ENCODE measurements around the gene NREP. TPM values are rescaled to one million over a fixed set of nuclear protein-coding genes. Genes with fewer than 3 reads are reported as not detected.
"Not testable (repeated sequence)": the region's sequence is repeated elsewhere in the genome, so short reads cannot be mapped to it uniquely, and the experiment has no call there.

NREP gene
- total RNA-seq, 1 donor from 2014 or later: 179 TPM

DNA sequence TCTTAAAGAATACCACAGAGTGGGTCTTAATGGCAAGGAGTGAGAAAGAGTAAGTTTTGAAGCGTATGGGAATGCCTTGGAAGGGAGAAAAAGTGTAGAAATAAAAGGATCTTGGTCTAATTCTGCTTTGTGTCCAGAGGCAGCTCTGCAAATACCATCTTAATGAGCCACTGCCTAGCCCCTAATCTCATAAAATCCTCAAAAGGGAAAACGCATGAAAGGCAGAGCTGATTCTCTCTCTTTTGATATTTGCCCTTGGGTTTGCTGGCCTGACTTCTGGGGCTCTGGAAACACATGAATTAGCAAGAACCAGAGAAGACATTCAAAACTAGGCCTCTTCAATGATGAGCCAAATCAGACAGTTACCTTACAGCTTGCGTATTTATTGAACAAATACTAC, 28.1 kb downstream of the NREP start:
- no peak overlapping the region for H3K27ac ChIP-seq (ENCODE audit: low read depth, low read length)
- H3K4me1 ChIP-seq (ENCODE audit: control insufficient read depth in 3 of 3, insufficient read depth in 3 of 3, low read length in 3 of 3): peaks cover under 1 to 6% (median 4%) of the 10 kb centered on the region in 3 donors
- no peak overlapping the region for H3K9ac ChIP-seq (ENCODE audit: low read depth in 1 of 3, low read length in 3 of 3)
- H3K36me3 ChIP-seq (ENCODE audit: control insufficient read depth in 3 of 3, insufficient read depth in 3 of 3, low read length in 3 of 3): peaks cover 8 to 38% (median 11%) of the 10 kb centered on the region in 3 donors
- no peaks in the 10 kb centered on the region for H3K27me3 ChIP-seq (ENCODE audit: control insufficient read depth in 3 of 3, insufficient read depth in 3 of 3, low read length in 3 of 3)
- H3K4me3 ChIP-seq (ENCODE audit: low read length in 3 of 3): no peak overlapping the region
- H3K9me3 ChIP-seq (ENCODE audit: control insufficient read depth in 3 of 3, low read length in 3 of 3): no peaks in the 10 kb centered on the region

DNA sequence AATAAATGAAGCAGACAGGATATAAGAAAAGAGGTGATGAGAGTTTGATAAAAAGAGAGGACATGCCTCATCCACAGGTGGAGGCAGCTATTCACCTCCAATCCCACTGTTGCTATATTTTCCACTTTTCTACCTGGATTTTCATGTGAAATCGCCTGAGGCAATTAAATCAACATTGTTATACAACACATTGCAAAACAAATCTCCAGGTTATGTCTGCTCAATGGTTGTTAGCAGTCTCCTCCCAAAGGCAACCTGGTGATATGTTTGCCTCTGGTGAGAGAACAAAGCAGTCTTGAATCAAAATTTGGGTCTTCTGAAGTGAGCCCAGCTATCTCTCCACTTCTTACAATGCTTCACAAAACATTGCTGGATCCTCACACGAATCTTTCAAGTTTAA, 30.0 kb downstream of the NREP start:
- H3K27ac ChIP-seq (ENCODE audit: low read depth, low read length): no peak overlapping the region
- H3K9me3 ChIP-seq (ENCODE audit: control insufficient read depth in 3 of 3, low read length in 3 of 3): no peaks in the 10 kb centered on the region
- peaks cover 8 to 30% (median 9%) of the 10 kb centered on the region in 3 donors for H3K36me3 ChIP-seq (ENCODE audit: control insufficient read depth in 3 of 3, insufficient read depth in 3 of 3, low read length in 3 of 3)

DNA sequence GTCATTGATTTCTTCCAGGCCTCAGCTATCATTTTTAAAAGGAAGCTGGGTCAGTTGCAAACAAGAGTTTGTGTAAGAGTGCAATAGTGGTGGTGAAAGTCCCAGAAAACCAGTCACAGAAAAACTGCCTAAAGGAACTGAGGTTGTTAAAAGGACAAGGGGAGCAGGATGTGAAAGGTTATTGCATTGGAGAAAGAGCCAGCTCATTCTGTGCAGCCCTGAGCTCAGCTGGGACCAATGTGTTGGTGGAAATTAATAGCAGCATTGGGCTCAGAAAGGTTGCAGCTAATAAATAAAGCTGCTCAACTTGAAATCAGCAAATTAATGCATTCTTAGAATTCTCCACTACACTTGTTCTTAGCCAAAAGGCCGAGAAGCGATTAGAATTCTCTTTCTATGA, 34.9 kb downstream of the NREP start:
- no peak overlapping the region for H3K4me3 ChIP-seq (ENCODE audit: low read length in 3 of 3)
- no peak overlapping the region for H3K27ac ChIP-seq (ENCODE audit: low read depth, low read length)
- H3K36me3 ChIP-seq (ENCODE audit: control insufficient read depth in 3 of 3, insufficient read depth in 3 of 3, low read length in 3 of 3): peaks cover 0 to 8% (median 5%) of the 10 kb centered on the region in 3 donors
- no peaks in the 10 kb centered on the region for H3K27me3 ChIP-seq (ENCODE audit: control insufficient read depth in 3 of 3, insufficient read depth in 3 of 3, low read length in 3 of 3)
- H3K9me3 ChIP-seq (ENCODE audit: control insufficient read depth in 3 of 3, low read length in 3 of 3): no peaks in the 10 kb centered on the region
- H3K4me1 ChIP-seq (ENCODE audit: control insufficient read depth in 3 of 3, insufficient read depth in 3 of 3, low read length in 3 of 3): no peaks in the 10 kb centered on the region
- no peak overlapping the region for H3K9ac ChIP-seq (ENCODE audit: low read depth in 1 of 3, low read length in 3 of 3)

More for the DNA sequence above, 30.0 kb downstream of the NREP start:
- Histone ChIP-seq H3K4me1 (ENCODE audit: control insufficient read depth in 3 of 3, insufficient read depth in 3 of 3, low read length in 3 of 3) (peaks cover 0 to 4% (median 3%) of the 10 kb centered on the region in 3 donors), H3K4me3 (ENCODE audit: low read length in 3 of 3) (no peak overlapping the region), H3K9ac (ENCODE audit: low read depth in 1 of 3, low read length in 3 of 3) (no peak overlapping the region), H3K27me3 (ENCODE audit: control insufficient read depth in 3 of 3, insufficient read depth in 3 of 3, low read length in 3 of 3) (no peaks in the 10 kb centered on the region)

DNA sequence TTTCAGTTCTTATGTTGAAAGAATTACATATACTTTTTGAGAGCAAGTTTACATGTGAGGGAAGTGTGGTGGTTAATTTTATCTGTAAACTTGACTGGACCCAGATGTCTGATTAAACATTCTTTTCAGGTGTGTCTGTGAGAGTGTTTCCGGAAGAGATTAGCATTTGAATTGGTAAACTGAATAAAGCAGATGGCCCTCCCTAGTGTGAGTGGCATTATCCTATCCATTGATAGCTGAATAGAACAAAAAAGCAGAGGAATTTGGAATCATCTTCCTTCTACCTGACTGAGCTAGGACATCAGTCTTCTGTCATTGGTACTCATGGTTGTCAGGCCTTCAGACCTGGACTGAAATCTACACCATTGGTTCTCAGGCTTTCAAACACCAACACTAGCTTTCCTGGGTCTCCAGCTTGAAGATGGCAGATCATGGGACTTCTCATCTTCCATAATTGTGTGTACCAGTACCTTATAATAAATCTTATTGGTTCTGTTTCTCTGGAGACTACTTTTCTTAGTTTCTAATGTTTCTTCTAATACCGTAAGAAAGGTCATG, 36.6 kb downstream of the NREP start:
- Histone ChIP-seq H3K4me3 (ENCODE audit: low read length in 3 of 3) (no peak overlapping the region), H3K9me3 (ENCODE audit: control insufficient read depth in 3 of 3, low read length in 3 of 3) (no peaks in the 10 kb centered on the region), H3K27ac (ENCODE audit: low read depth, low read length) (no peak overlapping the region)

DNA sequence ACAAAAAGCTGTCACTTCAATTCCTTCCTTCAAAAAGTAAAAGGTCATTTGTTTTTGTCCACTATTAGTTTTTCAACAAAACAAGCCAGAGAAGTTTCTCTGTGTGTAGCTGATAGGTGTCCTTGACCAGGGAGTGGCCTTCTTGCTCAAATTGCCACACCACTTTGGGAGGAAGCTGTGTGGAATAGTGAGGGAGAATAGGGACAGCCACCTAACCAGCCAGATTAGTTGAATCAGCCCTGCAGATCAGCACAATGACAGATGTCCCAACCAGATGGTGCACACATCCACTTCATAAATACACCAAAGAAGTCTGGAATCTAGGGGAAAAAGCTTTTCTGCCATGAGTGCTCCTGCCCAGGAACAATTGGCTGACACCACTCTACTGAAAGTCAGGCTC, 37.2 kb downstream of the NREP start:
- Histone ChIP-seq H3K27me3 (ENCODE audit: control insufficient read depth in 3 of 3, insufficient read depth in 3 of 3, low read length in 3 of 3) (no peaks in the 10 kb centered on the region), H3K4me3 (ENCODE audit: low read length in 3 of 3) (no peak overlapping the region), H3K9ac (ENCODE audit: low read depth in 1 of 3, low read length in 3 of 3) (no peak overlapping the region), H3K4me1 (ENCODE audit: control insufficient read depth in 3 of 3, insufficient read depth in 3 of 3, low read length in 3 of 3) (no peaks in the 10 kb centered on the region), H3K27ac (ENCODE audit: low read depth, low read length) (no peak overlapping the region), H3K9me3 (ENCODE audit: control insufficient read depth in 3 of 3, low read length in 3 of 3) (no peaks in the 10 kb centered on the region), H3K36me3 (ENCODE audit: control insufficient read depth in 3 of 3, insufficient read depth in 3 of 3, low read length in 3 of 3) (no peaks in the 10 kb centered on the region)

More for the DNA sequence above, 36.6 kb downstream of the NREP start:
- no peaks in the 10 kb centered on the region for H3K36me3 ChIP-seq (ENCODE audit: control insufficient read depth in 3 of 3, insufficient read depth in 3 of 3, low read length in 3 of 3)
- no peak overlapping the region for H3K9ac ChIP-seq (ENCODE audit: low read depth in 1 of 3, low read length in 3 of 3)
- no peaks in the 10 kb centered on the region for H3K27me3 ChIP-seq (ENCODE audit: control insufficient read depth in 3 of 3, insufficient read depth in 3 of 3, low read length in 3 of 3)
- H3K4me1 ChIP-seq (ENCODE audit: control insufficient read depth in 3 of 3, insufficient read depth in 3 of 3, low read length in 3 of 3): no peaks in the 10 kb centered on the region

DNA sequence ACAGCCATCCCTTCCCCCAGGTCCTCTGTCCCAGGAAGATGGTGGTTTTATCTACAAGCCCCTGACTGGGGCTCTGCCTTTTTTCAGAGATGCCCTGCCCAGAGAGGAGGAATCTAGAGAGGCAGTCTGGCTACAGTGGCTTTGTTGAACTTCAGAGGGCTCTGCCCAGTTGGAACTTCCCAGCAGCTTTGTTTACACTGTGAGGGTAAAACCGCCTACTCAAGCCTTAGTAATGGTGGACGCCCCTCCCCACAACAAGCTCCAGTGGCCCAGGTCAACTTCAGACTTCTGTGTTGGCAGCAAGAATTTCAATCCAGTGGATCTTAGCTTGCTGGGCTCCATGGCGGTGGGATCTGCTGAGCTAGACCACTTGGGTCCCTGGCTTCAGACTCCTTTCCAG, 40.2 kb downstream of the NREP start:
- not testable (repeated sequence) for H3K4me3 ChIP-seq (ENCODE audit: low read length in 3 of 3); H3K27me3 ChIP-seq (ENCODE audit: control insufficient read depth in 3 of 3, insufficient read depth in 3 of 3, low read length in 3 of 3); H3K27ac ChIP-seq (ENCODE audit: low read depth, low read length); H3K4me1 ChIP-seq (ENCODE audit: control insufficient read depth in 3 of 3, insufficient read depth in 3 of 3, low read length in 3 of 3); H3K36me3 ChIP-seq (ENCODE audit: control insufficient read depth in 3 of 3, insufficient read depth in 3 of 3, low read length in 3 of 3); H3K9me3 ChIP-seq (ENCODE audit: control insufficient read depth in 3 of 3, low read length in 3 of 3); H3K9ac ChIP-seq (ENCODE audit: low read depth in 1 of 3, low read length in 3 of 3)

DNA sequence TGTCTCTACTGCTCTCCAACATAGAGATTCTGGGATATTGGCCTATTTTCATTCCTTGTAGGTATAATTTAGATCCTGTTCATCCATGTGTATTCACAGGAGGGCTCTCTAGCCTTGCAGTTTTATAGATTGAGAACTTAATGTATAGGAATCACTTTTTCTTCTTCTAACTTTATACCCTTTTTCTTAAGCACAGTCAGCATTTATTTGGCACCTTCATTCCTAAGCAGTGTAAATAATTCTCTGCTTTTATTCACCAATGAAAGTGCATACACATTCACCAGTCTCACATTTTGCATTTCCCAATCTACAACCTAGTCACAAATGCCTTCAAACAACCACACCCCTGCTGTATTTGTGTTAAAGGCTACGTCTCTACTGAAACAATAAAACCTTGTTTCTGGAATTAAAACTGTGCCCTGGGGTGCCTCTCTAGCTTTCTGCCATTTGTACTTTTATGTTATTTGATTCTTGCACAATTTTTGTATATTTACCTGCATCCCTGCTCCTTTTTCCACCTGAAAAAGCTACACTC, 49.3 kb downstream of the NREP start:
- Histone ChIP-seq H3K36me3 (ENCODE audit: control insufficient read depth in 3 of 3, insufficient read depth in 3 of 3, low read length in 3 of 3) (no peaks in the 10 kb centered on the region), H3K4me1 (ENCODE audit: control insufficient read depth in 3 of 3, insufficient read depth in 3 of 3, low read length in 3 of 3) (no peaks in the 10 kb centered on the region), H3K4me3 (ENCODE audit: low read length in 3 of 3) (no peak overlapping the region)

DNA sequence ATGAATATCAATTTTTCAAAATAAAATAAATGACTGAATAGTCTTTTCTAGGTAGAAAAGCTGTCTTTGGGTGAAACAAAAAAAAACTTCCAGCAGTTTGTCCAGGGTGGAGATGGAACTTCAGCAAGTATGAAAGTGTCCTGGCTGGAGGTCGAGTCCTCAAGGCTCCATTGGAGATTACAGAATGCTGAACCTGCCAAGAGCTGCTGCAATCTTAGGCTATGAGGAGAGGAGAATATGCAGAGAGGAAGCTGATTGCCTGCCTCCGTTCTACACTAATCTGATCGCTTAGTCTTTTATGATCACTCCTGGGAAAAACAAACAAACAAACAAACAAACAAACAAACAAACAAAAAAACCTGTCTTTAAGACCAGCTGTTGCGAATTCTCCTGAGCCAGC, 50.6 kb downstream of the NREP start:
- no peaks in the 10 kb centered on the region for H3K4me1 ChIP-seq (ENCODE audit: control insufficient read depth in 3 of 3, insufficient read depth in 3 of 3, low read length in 3 of 3)
- H3K27ac ChIP-seq (ENCODE audit: low read depth, low read length): no peak overlapping the region
- H3K27me3 ChIP-seq (ENCODE audit: control insufficient read depth in 3 of 3, insufficient read depth in 3 of 3, low read length in 3 of 3): no peaks in the 10 kb centered on the region
- H3K4me3 ChIP-seq (ENCODE audit: low read length in 3 of 3): no peak overlapping the region
- no peaks in the 10 kb centered on the region for H3K36me3 ChIP-seq (ENCODE audit: control insufficient read depth in 3 of 3, insufficient read depth in 3 of 3, low read length in 3 of 3)
- no peak overlapping the region for H3K9ac ChIP-seq (ENCODE audit: low read depth in 1 of 3, low read length in 3 of 3)
- no peaks in the 10 kb centered on the region for H3K9me3 ChIP-seq (ENCODE audit: control insufficient read depth in 3 of 3, low read length in 3 of 3)

More for the DNA sequence above, 49.3 kb downstream of the NREP start:
- no peaks in the 10 kb centered on the region for H3K27me3 ChIP-seq (ENCODE audit: control insufficient read depth in 3 of 3, insufficient read depth in 3 of 3, low read length in 3 of 3)
- H3K9ac ChIP-seq (ENCODE audit: low read depth in 1 of 3, low read length in 3 of 3): no peak overlapping the region
- H3K9me3 ChIP-seq (ENCODE audit: control insufficient read depth in 3 of 3, low read length in 3 of 3): no peaks in the 10 kb centered on the region
- no peak overlapping the region for H3K27ac ChIP-seq (ENCODE audit: low read depth, low read length)

DNA sequence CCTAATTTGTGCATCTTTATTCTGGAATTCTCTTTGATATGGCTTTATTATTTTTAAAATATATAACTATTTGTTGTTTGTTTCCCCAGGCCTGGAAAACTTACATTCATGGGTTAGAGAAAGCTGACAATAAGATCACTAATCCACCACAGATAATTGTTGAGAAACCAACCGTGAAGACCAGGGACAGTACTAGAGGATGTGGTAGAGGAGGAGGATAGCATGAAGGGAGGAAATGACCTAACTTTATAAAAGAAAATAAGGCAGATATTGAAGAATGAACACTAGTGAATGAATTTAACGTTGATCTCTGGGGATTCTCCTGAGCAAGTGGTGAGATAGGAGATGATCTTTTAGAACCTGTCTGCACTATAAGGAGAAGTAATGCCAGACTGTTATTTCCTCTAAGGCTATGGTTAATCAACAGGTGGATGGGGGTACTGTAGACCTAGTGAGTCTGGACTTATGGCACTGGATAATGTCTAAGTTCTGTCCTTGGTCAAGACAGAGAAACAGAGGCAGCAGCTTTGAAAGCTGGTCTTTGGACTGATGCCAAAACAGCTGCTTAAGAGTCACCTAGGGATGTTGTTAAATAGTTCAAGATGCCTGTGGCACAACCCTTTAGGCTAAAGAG, 52.4 kb downstream of the NREP start:
- H3K27ac ChIP-seq (ENCODE audit: low read depth, low read length): no peak overlapping the region
- no peaks in the 10 kb centered on the region for H3K27me3 ChIP-seq (ENCODE audit: control insufficient read depth in 3 of 3, insufficient read depth in 3 of 3, low read length in 3 of 3)
- no peak overlapping the region for H3K9ac ChIP-seq (ENCODE audit: low read depth in 1 of 3, low read length in 3 of 3)
- H3K4me1 ChIP-seq (ENCODE audit: control insufficient read depth in 3 of 3, insufficient read depth in 3 of 3, low read length in 3 of 3): no peaks in the 10 kb centered on the region
- no peak overlapping the region for H3K4me3 ChIP-seq (ENCODE audit: low read length in 3 of 3)
- H3K36me3 ChIP-seq (ENCODE audit: control insufficient read depth in 3 of 3, insufficient read depth in 3 of 3, low read length in 3 of 3): no peaks in the 10 kb centered on the region
- H3K9me3 ChIP-seq (ENCODE audit: control insufficient read depth in 3 of 3, low read length in 3 of 3): no peaks in the 10 kb centered on the region

DNA sequence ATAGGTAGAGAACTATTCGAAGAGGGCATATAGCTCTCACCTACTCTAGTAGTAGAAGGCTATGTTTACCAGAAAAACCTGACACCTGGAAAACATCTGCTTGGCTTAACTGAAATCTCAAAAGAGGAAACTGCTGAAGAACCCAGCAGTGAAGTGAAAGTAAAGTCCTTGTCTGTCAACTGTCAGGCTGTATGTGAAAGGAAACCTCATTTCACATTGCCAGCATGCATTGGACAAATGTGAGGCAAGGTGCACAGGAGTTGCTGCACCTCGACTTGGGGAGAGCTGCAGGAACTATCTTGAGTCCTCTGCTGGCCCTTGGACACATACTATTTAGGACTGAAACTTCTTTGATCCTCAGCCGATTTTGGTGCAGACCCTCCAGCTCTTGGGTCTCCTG, 53.3 kb downstream of the NREP start:
- no peaks in the 10 kb centered on the region for H3K27me3 ChIP-seq (ENCODE audit: control insufficient read depth in 3 of 3, insufficient read depth in 3 of 3, low read length in 3 of 3)
- H3K9me3 ChIP-seq (ENCODE audit: control insufficient read depth in 3 of 3, low read length in 3 of 3): no peaks in the 10 kb centered on the region
- no peak overlapping the region for H3K4me3 ChIP-seq (ENCODE audit: low read length in 3 of 3)
- H3K9ac ChIP-seq (ENCODE audit: low read depth in 1 of 3, low read length in 3 of 3): no peak overlapping the region
- H3K36me3 ChIP-seq (ENCODE audit: control insufficient read depth in 3 of 3, insufficient read depth in 3 of 3, low read length in 3 of 3): no peaks in the 10 kb centered on the region
- no peaks in the 10 kb centered on the region for H3K4me1 ChIP-seq (ENCODE audit: control insufficient read depth in 3 of 3, insufficient read depth in 3 of 3, low read length in 3 of 3)
- H3K27ac ChIP-seq (ENCODE audit: low read depth, low read length): no peak overlapping the region
